NCI-H1105 treated with DMSO at 0.1 percent for 48 hours (cell line): ENCODE measurements around the gene FOXL3.
"Not testable (repeated sequence)": the region's sequence is repeated elsewhere in the genome, so short reads cannot be mapped to it uniquely, and the experiment has no call there.

Experiments
- DNase-seq: peaks from one replicate; lab custom pipeline; 2025; lab: John Stamatoyannopoulos, UW

Gene FOXL3

DNA sequence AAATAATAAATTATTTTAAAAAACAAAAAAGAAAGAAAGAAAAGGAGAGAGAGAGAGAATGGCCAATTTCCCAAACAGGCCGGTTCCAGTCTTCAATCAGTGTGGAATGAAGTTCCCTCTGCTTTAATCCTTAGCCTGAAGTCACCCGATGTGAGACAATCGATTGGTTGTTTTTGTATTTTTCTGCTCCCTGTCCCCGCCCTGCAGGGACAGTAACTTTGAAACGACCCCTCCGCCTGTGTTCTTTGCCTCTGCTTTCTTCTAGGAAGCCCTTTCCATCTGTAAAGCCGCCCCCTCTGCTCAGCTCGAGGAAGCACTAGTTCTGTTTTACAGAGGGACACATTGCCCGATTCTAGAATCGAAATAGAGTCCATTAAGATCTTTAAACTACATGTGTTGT lies 33.4 kb downstream of the FOXL3 start:
- no peak for DNase-seq

DNA sequence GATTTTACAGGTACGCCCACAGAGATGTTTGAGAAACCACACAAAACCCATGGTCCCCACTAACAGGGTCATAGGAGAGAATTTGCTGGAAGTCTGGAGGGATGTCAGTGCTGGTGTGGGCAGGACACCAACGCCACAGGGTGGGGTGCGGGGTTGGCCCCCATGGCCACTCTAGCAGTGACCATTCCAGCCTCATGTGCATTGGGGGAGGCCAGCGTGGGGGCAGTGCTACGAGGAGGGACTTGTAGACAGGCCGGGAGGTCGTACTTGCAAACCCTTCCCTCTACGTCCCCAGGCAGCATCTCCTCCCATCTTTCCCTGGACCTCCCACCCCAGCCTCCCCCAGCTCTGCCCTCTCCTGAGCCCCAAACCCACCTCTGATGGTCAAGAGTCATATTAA lies 34.0 kb downstream of the FOXL3 start:
- DNase-seq = no peak

DNA sequence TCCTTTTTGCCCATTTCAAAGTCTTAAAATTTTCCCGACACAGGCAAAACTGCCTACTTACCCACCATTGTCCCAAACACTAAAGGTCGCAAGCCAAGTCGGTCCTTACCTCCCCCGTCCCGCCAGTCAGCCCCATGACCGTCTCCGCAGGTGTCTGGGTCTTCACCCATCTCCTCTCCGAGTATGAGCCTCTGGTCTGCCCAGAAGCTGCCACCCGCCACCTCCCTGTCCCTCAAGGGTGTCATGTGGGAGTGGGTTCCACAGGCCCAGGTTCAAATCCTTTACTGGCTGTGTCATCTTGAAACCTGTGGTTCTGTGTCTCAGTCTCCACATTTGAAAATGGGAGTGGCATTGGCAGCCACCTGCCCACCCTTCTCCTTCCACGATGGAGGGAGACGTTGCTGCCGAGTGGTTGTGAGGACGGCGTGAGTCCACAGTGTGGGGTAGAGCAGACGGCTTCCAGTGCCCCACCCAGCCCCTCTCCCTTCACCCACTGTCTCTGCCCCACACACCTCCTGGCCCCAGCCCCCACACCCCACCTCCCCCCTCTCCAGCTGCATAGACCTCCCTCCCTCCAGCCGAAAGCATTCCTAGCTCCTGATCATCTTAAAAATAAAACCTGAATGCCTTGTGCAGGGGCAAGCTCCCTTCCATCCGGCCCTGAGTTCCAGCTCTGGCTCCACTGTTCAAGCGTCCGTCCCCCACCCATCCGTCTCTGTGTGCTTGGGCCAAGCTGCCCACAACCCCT lies 35.3 kb downstream of the FOXL3 start:
- no peak for DNase-seq

DNA sequence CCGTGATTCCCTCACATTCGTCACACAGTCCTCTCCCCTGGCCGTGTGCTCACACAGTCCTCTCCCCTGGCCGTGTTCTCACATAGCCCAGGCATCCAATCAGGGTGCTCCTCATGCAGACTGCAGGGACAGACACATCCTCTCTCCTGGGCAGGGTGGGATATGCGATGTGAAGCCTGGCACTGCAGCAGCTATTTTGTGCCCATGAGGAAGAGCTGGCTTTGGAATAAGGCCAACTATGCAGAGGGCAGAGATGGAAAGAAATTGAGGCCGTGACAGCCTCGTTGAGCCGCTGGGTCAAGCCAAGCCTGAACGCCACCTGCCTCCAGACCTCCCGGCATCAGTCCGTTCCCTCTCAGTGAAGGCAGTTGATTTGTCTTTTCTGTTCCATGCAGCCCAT lies 35.8 kb downstream of the FOXL3 start:
- DNase-seq = no peak

DNA sequence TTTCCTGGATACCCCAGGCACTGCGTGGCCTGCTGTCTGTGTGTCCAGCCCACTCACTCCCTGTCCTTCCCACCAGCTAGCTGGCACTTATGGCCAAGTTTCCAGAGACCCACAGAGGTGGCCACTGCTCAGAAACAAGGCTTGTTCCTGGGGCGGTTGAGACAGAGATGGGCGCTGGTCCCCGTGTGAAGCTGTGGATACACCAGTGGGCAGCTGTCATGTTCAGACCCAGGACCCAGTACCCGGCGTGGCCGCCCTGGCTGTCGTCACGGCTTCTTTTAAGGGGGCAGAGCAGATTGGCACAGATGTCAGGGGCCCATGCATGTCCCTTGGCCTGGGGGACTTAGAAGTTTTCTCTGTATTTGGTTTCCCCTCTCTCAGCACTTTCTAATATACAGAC lies 36.3 kb downstream of the FOXL3 start:
- DNase-seq = no peak

DNA sequence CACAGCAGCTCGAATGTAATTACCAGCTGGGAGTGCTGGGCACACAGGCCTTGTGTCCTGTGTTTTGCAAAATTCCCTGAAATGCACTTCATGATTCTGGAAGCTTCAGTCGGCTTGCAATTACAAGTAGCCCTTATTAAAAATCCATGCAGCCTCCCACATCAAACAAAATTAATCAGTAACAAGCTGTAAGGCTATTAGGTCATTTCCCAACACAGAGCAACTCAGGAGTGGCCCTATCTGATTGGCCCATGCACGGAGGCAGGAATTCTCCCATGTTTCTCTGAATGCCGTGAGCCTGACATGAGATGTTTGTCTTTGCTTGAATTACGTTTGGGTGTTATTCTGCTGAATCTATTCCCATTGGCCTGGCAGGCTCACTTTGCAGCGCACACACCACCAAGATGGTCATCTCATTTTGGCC lies 36.9 kb downstream of the FOXL3 start:
- no peak for DNase-seq

DNA sequence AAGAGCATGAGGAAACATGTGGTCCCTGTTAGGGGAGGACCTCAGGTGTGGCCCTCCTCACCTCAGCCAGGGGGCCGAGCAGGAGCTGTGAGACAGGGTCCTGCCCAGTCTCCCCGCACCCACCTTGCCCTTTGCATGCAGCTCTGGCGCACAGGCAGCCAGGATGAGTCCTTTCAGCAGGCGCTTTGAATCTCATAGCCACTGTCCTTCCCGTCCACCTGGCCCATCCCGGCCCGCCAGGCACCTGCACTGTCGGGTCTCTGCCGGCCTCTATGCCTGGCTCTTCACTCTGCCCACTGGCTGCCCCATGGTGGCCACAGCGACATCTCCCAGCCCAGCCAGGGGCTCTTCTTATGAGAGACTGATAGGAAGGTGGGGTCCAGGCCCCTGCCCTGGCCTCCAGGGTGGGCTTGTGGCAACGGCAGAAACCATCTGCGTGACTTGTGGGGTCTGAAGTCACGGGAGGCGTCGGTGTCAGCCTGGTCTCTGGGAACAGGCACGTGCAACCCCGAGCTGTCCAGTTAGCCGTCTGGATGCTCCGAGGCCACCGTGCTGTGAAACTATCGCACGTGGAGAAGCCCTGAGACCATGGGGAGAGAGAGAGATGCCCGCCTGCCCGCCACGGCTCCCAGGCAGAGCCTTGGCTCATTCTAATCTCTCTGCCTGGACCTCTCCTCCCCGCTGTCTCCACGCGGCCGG lies 37.4 kb downstream of the FOXL3 start:
- no peak for DNase-seq

DNA sequence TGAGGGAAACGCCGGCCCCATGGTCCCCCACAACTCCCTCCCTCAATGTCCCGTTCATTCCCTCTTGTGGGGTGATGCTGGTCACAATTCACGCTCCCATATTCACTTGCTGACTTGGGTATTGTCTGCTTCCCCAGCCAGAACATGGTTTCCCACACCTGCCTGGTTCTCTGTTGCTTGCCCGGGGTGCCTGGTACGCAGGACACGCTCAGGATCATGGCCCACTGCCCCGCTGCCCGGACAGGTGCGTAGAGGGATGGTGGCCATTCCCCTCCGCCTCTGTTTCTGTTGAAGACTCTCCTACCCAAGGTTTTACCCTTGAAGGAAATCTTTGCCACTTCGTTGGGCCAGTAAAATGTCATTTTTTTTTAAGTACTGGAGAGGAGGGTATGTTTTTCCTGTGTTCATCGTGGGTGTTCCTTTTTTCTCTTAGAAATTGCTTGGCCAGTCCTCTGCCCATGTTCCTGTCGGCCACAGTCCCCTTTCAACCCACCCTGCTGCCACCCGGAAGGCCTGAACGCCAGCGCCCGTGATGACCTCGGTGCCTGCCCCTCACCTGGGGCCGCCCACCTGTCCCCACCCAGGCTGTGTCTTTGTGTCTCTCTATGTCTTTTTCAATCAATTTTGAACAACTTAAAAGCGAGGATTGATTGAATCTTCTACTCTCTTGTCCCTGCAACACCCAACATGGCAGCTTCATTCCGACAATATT lies 38.2 kb downstream of the FOXL3 start:
- DNase-seq = no peak

DNA sequence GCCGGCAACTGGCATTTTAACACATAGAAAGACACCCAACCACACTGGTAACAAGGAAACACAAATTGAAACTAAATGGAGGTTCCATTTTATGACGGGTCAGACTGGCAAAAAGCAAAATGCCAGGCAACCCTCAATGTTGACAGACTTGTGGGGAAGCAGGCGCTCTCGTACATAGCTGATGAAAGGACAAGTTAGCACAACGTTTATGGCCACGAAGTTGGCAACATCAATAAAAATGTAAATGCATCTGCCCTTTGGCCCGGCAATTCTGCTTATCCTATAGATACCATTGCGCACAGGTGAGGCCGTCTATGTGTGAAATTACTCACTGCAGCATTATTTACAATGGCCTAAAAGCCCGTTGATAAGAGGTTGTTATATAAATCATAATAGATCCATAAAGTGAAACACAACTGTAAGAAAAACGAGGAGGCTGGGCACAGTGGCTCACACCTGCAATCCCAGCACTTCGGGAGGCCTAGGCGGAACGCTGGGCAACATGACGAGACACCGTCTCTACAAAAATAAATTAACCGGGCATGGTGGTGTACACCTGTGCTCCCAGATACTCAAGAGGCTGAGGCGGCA lies 39.8 kb downstream of the FOXL3 start:
- no peak for DNase-seq

DNA sequence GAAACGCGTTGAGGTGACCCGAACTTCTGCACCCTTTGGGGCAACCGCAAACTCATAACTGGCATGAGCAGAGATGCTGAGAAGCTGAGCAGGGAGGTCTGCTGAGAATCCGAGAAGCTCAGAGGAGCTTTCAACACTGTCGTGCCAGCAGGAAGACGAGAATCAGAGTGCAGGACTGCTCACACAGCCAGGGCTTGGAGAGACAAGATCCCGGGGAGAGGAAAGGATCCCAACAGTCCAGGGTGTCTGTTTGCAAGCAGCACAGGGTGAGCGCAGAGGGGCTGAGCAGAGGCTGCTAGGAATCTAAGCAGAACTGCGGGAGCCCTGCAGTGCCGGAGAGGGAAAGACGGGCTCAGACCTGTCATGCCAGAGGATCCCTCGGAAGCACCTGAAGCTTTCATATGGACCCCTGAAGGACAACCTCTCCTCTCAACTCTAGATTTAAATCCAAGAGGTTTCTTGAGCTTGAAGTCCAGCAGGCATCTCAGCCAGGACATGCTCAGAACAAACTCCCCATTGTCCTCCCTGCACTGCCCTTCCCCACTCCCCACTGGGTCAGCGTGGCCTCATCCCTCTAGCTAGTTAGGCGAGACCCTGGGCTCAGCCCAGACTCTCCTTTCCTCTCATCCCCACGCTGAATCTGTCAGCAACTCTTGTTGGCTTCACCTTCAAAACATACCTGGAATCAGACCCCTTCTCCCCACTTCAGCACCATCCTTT lies 40.7 kb downstream of the FOXL3 start:
- DNase-seq = no peak

DNA sequence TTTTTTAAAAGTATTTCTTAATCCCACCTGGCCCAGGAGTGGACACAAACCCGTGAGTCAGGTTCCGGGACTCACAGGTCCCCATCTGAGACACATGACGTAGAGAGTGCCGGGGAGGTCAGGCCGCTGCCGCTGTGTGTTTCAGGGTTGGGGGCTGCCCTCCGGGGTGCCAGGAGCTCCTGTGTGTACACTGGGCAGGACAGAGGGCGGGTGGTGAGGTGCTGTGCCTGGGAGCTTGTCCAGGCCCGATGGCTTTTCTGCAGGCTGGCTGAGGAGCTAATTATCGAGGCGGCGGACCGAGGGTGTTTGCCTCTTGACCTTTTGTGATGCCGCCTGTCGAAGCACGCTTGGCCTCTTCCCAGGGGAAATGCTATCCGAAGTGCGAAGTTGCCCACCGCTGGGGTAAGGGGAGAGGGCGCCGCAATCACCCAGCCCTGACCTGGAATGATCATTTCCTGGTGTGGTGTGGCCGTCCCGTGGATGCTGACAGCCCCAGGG lies 42.1 kb downstream of the FOXL3 start:
- no peak for DNase-seq

DNA sequence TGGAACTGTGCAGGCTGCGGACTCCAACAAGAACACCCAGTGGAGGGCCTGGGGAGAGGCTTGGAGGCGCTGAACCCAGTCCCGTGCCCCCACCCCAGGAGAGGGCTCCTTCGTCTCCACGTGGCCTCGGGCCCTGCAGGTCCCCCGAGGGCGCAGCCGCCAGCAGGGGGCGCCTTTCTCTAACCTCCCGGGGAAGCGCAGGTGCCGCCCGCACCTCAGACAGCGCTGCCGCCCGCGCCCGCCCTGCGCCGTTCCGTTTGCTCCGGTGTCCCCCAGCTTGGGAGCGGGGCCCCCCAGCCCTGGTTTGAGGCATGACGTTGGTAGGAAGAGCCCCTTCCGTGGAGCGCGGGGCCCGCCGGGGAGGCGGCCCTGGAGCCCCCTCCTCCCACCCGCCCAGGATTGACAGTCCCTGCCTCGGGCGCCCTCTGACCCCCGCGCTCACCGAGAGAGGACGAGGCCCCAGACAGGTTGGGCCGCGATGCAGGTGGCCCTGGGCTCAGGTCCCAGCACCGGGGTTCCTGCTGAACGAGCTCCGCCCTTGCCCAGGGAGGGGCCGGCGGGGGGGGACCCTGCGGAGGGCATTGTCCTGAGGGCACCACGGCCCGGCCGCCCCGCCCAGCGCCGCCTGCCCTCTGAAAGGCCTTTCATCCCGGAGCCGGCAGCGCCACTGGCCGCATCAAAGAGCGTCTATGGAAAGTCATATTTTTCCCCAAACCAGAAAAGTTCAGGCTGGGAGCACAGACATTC lies 42.8 kb downstream of the FOXL3 start:
- peak; percentile 53 for DNase-seq

DNA sequence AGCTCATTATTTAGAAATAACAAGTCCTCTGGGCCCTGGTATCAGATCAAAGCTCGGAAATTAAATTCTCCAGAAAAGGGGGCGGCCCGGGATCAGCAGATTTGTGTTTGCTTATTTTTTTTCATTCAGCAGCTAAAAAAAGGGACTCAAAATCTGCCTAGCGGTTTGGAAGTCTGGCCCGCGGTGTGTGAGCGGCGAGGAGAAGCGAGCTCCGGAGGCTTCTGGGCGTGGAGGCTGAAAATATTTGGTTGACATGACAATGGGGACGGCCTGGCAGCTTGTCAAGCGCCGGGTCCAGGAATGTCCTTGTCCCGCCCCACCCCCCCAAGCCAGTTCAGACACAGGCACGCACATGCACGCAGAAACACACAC lies 43.4 kb downstream of the FOXL3 start:
- no peak for DNase-seq

DNA sequence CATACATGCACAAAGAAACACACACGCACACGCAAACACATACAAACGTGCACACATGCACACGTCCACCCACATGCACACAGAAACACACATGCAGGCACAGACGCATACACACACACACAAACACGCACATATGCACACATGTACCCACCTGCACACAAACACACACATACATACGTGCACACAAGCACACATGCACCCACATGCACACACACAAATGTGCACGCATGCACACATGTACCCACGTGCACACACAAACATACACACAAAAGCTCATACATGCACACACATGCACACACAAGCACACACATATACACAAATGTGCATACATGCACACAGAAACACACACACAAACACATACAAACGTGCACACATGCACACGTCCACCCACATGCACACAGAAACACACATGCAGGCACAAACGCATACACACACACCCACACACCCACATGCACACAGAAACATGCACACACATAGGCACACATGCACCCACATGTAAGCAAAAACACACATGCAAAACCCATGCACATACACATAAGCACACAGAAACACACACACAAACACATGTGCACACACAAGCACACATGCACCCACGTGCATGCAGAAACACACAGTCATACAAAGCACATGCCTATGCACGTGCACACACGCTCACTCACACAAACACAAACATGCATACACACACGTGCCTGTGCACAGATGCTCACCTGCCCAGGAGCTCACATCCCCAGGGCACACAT lies 44.8 kb downstream of the FOXL3 start:
- DNase-seq = no peak

DNA sequence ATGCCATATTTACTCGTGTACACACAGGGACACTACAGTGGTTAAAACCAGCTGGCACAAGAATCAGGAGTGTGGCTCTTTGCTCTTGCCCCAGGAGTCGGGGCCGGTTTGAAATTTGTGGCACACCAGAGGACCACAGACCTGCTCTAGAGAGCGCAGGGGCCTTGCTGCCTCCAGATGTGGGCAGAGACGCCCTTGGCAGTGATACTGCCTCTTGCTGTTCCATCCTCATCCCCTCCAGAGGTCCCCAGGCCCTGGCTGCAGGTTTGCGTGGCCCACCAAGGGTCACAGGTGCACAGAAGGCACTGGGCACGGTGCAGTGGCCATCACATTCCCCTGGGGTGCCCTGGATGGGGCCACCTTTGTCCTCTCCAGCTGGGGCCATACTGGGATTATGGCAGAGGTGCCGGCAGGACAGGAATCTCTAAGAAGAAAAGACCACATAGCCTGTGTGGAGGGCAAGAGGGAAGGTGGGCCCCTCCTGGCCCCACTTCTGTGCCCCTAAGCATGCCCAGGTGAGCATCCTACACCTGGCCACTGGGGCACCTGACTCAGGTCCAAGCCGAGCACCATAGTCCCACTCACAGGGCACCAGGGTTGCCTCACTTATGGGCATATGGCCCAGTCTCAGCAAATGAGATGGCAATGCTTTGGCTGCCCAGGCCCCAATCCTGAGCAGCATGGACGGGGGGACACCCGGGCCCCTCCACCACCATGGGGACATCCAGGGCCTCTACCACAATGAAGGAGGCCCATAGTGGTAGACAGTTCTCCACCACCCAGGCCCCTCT lies 45.6 kb downstream of the FOXL3 start:
- no peak for DNase-seq

DNA sequence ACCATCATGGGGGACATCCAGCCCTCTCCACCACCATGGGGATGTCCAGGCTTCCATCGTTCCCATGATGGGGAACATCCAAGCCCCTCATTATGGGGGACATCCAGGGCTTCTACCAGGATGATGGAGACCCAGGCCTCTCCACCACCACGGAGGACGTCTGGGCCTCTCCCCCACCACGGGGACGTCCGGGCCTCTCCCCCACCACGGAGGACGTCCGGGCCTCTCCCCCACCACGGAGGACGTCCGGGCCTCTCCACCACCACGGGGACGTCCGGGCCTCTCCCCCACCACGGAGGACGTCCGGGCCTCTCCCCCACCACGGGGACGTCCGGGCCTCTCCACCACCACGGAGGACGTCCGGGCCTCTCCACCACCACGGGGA lies 46.2 kb downstream of the FOXL3 start:
- not testable (repeated sequence) for DNase-seq

DNA sequence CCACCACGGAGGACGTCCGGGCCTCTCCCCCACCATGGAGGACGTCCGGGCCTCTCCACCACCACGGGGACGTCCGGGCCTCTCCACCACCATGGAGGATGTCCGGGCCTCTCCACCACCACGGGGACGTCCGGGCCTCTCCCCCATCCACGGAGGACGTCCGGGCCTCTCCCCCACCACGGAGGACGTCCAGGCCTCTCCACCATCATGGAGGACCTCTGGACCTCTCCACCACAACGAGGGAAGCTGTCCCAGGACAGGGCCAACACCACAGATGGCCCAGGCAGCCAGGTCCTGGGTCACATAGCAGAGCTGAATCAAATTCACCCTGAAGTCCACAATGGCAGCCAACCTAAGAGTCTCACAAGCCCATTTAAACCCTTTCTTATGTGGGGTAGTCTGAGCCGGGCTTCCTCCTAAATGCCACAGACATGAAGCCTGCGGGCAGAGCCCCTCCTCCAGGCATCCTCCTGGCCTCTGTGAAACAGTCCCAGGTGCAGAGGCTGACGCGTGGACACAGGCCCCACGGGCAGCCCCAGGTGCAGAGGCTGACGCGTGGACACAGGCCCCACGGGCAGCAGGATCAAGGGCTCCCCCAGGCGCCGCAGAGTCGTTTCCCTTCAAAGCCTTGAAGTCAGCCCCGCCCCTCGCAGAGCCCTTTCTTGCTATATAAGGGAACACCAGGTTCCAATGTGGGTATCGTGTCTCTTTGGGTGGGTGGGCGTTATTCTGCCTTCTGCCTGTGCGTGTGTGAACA lies 47.0 kb downstream of the FOXL3 start:
- no peak for DNase-seq

DNA sequence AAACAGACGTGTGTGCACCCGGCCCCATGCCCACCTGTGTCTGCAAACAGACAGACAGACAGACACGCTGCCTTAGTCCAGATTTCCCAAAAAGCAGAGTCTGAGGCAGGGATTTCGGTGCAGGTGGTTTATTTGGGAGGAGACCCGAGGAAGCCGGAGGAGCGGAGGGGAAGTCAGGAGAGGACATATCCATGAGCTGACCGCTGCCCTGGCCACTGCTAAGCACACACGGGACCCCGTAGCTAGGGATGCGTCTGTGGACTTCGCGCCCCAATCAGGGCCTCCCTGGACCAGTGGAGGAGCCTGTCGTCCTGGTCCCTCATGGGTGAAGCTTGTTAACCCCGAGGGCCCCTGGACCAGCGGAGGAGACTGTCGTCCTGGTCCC lies 47.6 kb downstream of the FOXL3 start:
- no peak for DNase-seq
